ENCODE data around the gene EMC10. TPM values are rescaled to one million over a fixed set of nuclear protein-coding genes. Genes with fewer than 3 reads are reported as not detected.

Gene EMC10
- total RNA-seq, 4 donors from 2014 or later, result 48.5 to 79.4 (median 59.7) TPM

- Histone ChIP-seq H3K27me3 (peaks cover 0 to 25% of the 10 kb centered on the region in 2 donors), H3K27ac (no peak overlapping the region), H3K9me3 (peaks cover 0 to 4% (median 0%) of the 10 kb centered on the region in 4 donors), H3K4me1 (peaks cover 0 to 19% (median 0%) of the 10 kb centered on the region in 4 donors), H3K36me3 (peaks cover 0 to 5% (median 0%) of the 10 kb centered on the region in 3 donors), H3K4me3 (no peak overlapping the region)
- TF ChIP-seq EP300 (IDR thresholded peaks at IDR 0.05) (no peak), CTCF (IDR thresholded peaks at IDR 0.05) (no peak), POLR2A (IDR thresholded peaks at IDR 0.05) (no peak)
- no peak for DNase-seq (ENCODE audit: low spot score in 2 of 2)
- 89 to 90% methylated on average over 5 of the region's 5 CpGs for WGBS, 2 donors
Measured at GRCh38 chr19:50495020-50495531, 18.8 kb downstream of the EMC10 start.

- TF ChIP-seq CTCF (IDR thresholded peaks at IDR 0.05), result peak in 2 of 5 experiments; percentile 13 to 20
- peak; percentile 43 to 55 for TF ChIP-seq EP300 (IDR thresholded peaks at IDR 0.05)
- TF ChIP-seq POLR2A (IDR thresholded peaks at IDR 0.05), result no peak
- peaks cover 0 to 19% (median 0%) of the 10 kb centered on the region in 4 donors for H3K4me1 ChIP-seq
- H3K27ac ChIP-seq, result peak overlapping the region in 1 of 4 donors; percentile 47
- peak overlapping the region in 1 of 4 donors; percentile 12 for H3K4me3 ChIP-seq
- H3K9me3 ChIP-seq, result no peaks in the 10 kb centered on the region
- no peak for DNase-seq (ENCODE audit: low spot score in 2 of 2)
- WGBS, 2 donors, result 40 to 49% methylated on average over 30 of the region's 30 CpGs
- H3K36me3 ChIP-seq, result no peaks in the 10 kb centered on the region
- H3K27me3 ChIP-seq, result peaks cover 0 to 21% of the 10 kb centered on the region in 2 donors
Measured at GRCh38 chr19:50496189-50497021, 20.1 kb downstream of the EMC10 start.

DNA sequence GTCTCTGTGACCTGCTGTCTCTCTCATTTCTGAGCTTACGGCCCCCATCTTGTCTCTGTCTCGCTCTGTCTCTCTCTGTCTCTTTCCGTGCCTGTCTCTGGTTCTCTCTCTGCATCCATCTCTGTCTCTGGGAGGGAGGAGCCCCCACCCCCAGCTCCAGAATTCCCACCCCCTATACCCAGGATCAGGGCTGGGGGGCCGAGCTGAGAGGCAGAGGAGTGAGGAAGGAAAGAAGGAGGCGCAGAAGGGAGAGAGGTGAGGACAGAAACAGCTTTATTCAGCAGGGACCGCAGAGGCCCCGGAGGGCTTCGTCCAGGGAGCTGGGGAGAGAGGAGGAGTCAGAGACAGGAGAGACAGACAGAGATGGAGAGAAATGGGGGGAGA is 20.7 kb downstream of the EMC10 start:
- DNase-seq (ENCODE audit: low spot score in 2 of 2), result no peak
- peaks cover 0 to 14% (median 0%) of the 10 kb centered on the region in 4 donors for H3K4me1 ChIP-seq
- TF ChIP-seq CTCF (IDR thresholded peaks at IDR 0.05) (no peak), POLR2A (IDR thresholded peaks at IDR 0.05) (no peak), EP300 (IDR thresholded peaks at IDR 0.05) (no peak)
- peak overlapping the region in 1 of 4 donors; percentile 12 for H3K4me3 ChIP-seq
- H3K27ac ChIP-seq, result peak overlapping the region in 1 of 4 donors; percentile 47
- H3K27me3 ChIP-seq, result peaks cover 0 to 15% of the 10 kb centered on the region in 2 donors
- no peaks in the 10 kb centered on the region for H3K9me3 ChIP-seq
- 36 to 42% methylated on average over 8 of the region's 8 CpGs for whole genome bisulfite sequencing, 2 donors
- no peaks in the 10 kb centered on the region for H3K36me3 ChIP-seq

DNA sequence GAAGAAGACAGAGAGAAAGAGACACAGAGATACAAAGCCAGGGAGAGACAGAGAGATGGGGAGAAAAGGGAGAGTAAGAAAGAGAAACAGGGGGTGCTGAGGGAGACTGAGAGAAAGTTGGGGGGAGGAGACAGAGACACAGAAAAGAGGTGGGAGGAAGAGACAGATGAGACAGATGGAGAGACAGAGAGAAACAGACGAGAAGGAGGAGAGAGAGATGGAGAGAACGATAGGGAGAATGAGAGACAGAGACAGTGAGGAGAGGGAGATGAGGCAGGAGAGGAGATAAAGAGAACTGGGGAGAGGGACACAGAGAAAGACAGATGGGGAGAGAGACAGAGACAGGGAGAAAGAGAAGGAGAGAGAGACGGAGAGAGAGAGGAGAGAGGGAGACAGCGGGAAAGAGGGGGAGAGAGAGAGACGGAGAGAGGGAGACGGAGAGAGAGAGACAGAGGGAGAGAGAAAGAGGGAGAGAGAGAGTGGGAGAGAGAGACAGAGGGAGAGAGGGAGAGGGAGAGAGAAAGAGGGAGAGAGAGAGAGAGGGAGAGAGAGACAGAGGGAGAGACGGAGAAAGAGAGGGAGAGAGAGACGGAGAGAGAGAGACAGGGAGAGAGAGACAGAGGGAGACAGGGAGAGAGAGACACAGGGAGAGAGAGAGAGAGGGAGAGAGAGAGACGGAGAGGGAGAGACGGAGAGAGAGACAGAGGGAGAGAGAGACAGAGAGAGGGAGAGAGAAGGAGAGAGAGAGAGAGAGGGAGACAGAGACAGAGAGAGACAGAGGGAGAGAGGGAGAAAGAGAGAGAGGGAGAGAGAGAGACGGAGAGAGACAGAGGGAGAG is 22.1 kb downstream of the EMC10 start:
- H3K27ac ChIP-seq, result no peak overlapping the region
- H3K4me1 ChIP-seq, result peaks cover 0 to 11% (median 0%) of the 10 kb centered on the region in 4 donors
- no peak for DNase-seq (ENCODE audit: low spot score in 2 of 2)
- H3K36me3 ChIP-seq, result no peaks in the 10 kb centered on the region
- H3K27me3 ChIP-seq, result peaks cover 0 to 11% of the 10 kb centered on the region in 2 donors
- no peaks in the 10 kb centered on the region for H3K9me3 ChIP-seq
- TF ChIP-seq EP300 (IDR thresholded peaks at IDR 0.05) (no peak), CTCF (IDR thresholded peaks at IDR 0.05) (peak in 1 of 5 experiments; percentile 25)
- H3K4me3 ChIP-seq, result no peak overlapping the region
- 64 to 70% methylated on average over 11 of the region's 11 CpGs for WGBS, 2 donors
